Keratinocyte (primary cell): ENCODE data around the gene CCDC24. TPM values are rescaled to one million over a fixed set of nuclear protein-coding genes. Genes with fewer than 3 reads are reported as not detected.

Source experiments
- DNase-seq: peaks from one replicate; pipeline ENCODE4 v3.0.0-alpha.2; 2011; ENCODE audit warnings: low read depth, missing footprints, low spot score
- FAIRE-seq: peaks from 2 replicates; lab custom pipeline; 2011; peaks lifted over from hg19 to GRCh38; lab: Jason Lieb, UNC
- H2AFZ ChIP-seq: 2 replicates; pipeline ENCODE4 v1.6.0; 2012; ENCODE audit warnings: low read length, control low read depth, inconsistent platforms; ENCODE audit not compliant: control insufficient read depth
- H3K27ac ChIP-seq: 2 replicates; pipeline ENCODE4 v1.5.1; 2011; ENCODE audit warnings: low read length; ENCODE audit not compliant: control insufficient read depth, insufficient read depth
- H3K27me3 ChIP-seq: 3 replicates; pipeline ENCODE4 v1.6.0; 2011; ENCODE audit warnings: low read length; ENCODE audit not compliant: control insufficient read depth, insufficient read depth; ENCODE audit errors: extremely low read depth
- H3K36me3 ChIP-seq, 2 experiments: 2 replicates in 1 of 2; 3 replicates in 1 of 2; pipeline ENCODE4 v1.5.1; 2011; ENCODE audit warnings: low read length in 2 of 2, mild to moderate bottlenecking in 1 of 2; ENCODE audit not compliant: control insufficient read depth in 2 of 2, insufficient read depth in 2 of 2; ENCODE audit errors: extremely low read depth in 1 of 2
- H3K4me1 ChIP-seq: 3 replicates; pipeline ENCODE4 v1.5.1; 2011; ENCODE audit warnings: low read length; ENCODE audit not compliant: control insufficient read depth, insufficient read depth; ENCODE audit errors: extremely low read depth
- H3K4me2 ChIP-seq: 3 replicates; pipeline ENCODE4 v1.6.0; 2011; ENCODE audit warnings: low read depth, low read length; ENCODE audit not compliant: control insufficient read depth, insufficient read depth; ENCODE audit errors: extremely low read depth
- H3K4me3 ChIP-seq, 3 experiments: fragments of 200-600 bp in 1 of 3; sonication (generic) in 1 of 3; 2 replicates in 2 of 3; 3 replicates in 1 of 3; pipeline ENCODE4 v1.5.1; 2011 to 2016; ENCODE audit warnings: low read length in 3 of 3, mild to moderate bottlenecking in 3 of 3, control low read depth in 2 of 3, inconsistent platforms in 1 of 3, low read depth in 1 of 3, mixed read lengths in 1 of 3, mixed run types in 1 of 3, moderate library complexity in 1 of 3; ENCODE audit not compliant: control insufficient read depth in 2 of 3, insufficient read depth in 2 of 3; ENCODE audit errors: extremely low read depth in 1 of 3
- H3K79me2 ChIP-seq: 2 replicates; pipeline ENCODE4 v1.6.0; 2012; ENCODE audit warnings: low read length; ENCODE audit not compliant: control insufficient read depth, insufficient read depth
- H3K9ac ChIP-seq: 3 replicates; pipeline ENCODE4 v1.6.0; 2011; ENCODE audit warnings: low read length; ENCODE audit not compliant: control insufficient read depth, insufficient read depth; ENCODE audit errors: extremely low read depth
- H3K9me1 ChIP-seq: 3 replicates; pipeline ENCODE4 v1.6.0; 2011; ENCODE audit warnings: low read length; ENCODE audit not compliant: control insufficient read depth, insufficient read depth; ENCODE audit errors: extremely low read depth
- H3K9me3 ChIP-seq: 2 replicates; pipeline ENCODE4 v1.5.1; 2012; ENCODE audit warnings: low read depth, low read length; ENCODE audit not compliant: control insufficient read depth
- H4K20me1 ChIP-seq: 3 replicates; pipeline ENCODE4 v1.6.0; 2011; ENCODE audit warnings: low read length; ENCODE audit not compliant: control insufficient read depth, insufficient read depth; ENCODE audit errors: extremely low read depth
- EZH2 ChIP-seq: IDR thresholded peaks from one replicate; pipeline ENCODE4 v1.6.1; 2012; ENCODE audit warnings: inconsistent platforms, mild to moderate bottlenecking, low read length, moderate library complexity
- dilution Hi-C: fragments of 300-500 bp; cut with MboI; formaldehyde crosslinking; loops from one replicate; pipeline ENCODE4 v1.7.0; 2020; ENCODE audit warnings: low sequenced_read_pairs; ENCODE audit not compliant: extremely low pct_ligation_motif_present
- polyA plus RNA-seq, 5 experiments: library from polyadenylated mRNA; depleted of rRNA in 3 of 5; stranded (reverse) in 3 of 5; stranded (forward) in 1 of 5; unstranded in 1 of 5; fragments of >200 nt; gene quantifications; 1 replicate in 1 of 5; 2 replicates in 3 of 5; 3 replicates in 1 of 5; pipeline versions ENCODE4 v1.2.1 to v1.2.3, GENCODE V29; 2011 to 2012; ENCODE audit warnings: missing spikeins in 2 of 5, low read depth in 1 of 5, low replicate concordance in 1 of 5
- TF ChIP-seq, protein P1 (sequence below), 3 experiments: IDR thresholded peaks in 1 of 3; conservative IDR thresholded peaks in 1 of 3; optimal IDR thresholded peaks in 1 of 3; 2 replicates in 2 of 3; 3 replicates in 1 of 3; pipeline versions ENCODE3 to v1.5.1; 2011; ENCODE audit warnings: low read length in 3 of 3, mild to moderate bottlenecking in 3 of 3, moderate library complexity in 2 of 3, control low read depth in 1 of 3, inconsistent platforms in 1 of 3; ENCODE audit not compliant: insufficient read depth in 2 of 3; ENCODE audit errors: extremely low read depth in 1 of 3

The CCDC24 gene
- polyA plus RNA-seq, 1 donor (not counting 4 experiments of a cell fraction or from before 2014, with no cell fraction given): 5.2 TPM

DNA sequence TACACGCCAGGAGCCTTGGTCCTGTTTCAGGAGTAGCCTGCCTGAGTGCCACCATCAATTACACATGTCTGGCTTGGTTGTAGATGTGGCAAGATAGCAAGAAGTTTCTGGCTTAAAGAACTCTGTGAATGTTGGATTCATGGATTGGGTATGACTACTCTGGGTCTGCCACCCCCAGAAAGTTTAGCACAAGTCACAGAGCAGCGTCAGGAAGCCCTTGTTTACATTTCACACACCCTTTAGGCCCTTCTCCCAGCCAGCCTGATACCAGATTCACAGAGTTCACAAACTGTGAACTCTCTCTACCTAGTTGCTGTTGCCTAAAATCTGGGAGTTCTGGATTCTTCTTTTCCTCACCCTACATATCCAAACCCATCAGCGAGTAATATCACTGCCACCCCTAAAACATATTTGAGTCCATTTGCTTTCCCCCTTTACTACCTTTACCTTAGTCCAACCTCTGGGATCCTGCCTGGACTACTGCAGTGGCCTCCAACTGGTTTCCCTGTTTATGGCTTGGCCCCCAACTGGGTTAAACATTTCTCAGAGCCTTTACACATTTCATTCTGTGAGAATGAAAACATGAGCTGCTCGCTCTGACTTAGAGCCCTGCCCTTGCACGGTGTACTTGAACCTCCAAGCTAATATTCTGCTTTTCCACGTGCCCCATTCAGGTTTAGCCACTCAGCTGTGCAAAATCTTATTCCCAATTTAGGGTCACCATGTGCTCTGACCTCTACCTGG lies 4.1 kb upstream of the CCDC24 start:
- dilution Hi-C loops: no loop called here
- H3K9ac ChIP-seq: no peak overlapping the region
- H3K9me3 ChIP-seq: no peaks in the 10 kb centered on the region
- DNase-seq (no peak), FAIRE-seq (peak; percentile 5)
- no peak overlapping the region for H2AFZ ChIP-seq
- H3K36me3 ChIP-seq: peaks cover 20 to 40% of the 10 kb centered on the region in 2 experiments
- no peak overlapping the region for H3K4me2 ChIP-seq
- no peaks in the 10 kb centered on the region for H3K9me1 ChIP-seq
- peaks cover 22% of the 10 kb centered on the region for H3K79me2 ChIP-seq
- no peaks in the 10 kb centered on the region for H3K27me3 ChIP-seq
- no peaks in the 10 kb centered on the region for H4K20me1 ChIP-seq
- peaks cover 26% of the 10 kb centered on the region for H3K4me1 ChIP-seq
- TF ChIP-seq, protein P1, sequence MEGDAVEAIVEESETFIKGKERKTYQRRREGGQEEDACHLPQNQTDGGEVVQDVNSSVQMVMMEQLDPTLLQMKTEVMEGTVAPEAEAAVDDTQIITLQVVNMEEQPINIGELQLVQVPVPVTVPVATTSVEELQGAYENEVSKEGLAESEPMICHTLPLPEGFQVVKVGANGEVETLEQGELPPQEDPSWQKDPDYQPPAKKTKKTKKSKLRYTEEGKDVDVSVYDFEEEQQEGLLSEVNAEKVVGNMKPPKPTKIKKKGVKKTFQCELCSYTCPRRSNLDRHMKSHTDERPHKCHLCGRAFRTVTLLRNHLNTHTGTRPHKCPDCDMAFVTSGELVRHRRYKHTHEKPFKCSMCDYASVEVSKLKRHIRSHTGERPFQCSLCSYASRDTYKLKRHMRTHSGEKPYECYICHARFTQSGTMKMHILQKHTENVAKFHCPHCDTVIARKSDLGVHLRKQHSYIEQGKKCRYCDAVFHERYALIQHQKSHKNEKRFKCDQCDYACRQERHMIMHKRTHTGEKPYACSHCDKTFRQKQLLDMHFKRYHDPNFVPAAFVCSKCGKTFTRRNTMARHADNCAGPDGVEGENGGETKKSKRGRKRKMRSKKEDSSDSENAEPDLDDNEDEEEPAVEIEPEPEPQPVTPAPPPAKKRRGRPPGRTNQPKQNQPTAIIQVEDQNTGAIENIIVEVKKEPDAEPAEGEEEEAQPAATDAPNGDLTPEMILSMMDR (optimal IDR thresholded peaks at IDR 0.05 in 1 of 3, IDR thresholded peaks at IDR 0.05 in 1 of 3, conservative IDR thresholded peaks at IDR 0.05 in 1 of 3; ENCODE audit: extremely low read depth in 1 of 3, insufficient read depth in 2 of 3, low read length in 3 of 3): no peak
- no peak for TF ChIP-seq EZH2
- no peak overlapping the region for H3K4me3 ChIP-seq
- no peak overlapping the region for H3K27ac ChIP-seq

DNA sequence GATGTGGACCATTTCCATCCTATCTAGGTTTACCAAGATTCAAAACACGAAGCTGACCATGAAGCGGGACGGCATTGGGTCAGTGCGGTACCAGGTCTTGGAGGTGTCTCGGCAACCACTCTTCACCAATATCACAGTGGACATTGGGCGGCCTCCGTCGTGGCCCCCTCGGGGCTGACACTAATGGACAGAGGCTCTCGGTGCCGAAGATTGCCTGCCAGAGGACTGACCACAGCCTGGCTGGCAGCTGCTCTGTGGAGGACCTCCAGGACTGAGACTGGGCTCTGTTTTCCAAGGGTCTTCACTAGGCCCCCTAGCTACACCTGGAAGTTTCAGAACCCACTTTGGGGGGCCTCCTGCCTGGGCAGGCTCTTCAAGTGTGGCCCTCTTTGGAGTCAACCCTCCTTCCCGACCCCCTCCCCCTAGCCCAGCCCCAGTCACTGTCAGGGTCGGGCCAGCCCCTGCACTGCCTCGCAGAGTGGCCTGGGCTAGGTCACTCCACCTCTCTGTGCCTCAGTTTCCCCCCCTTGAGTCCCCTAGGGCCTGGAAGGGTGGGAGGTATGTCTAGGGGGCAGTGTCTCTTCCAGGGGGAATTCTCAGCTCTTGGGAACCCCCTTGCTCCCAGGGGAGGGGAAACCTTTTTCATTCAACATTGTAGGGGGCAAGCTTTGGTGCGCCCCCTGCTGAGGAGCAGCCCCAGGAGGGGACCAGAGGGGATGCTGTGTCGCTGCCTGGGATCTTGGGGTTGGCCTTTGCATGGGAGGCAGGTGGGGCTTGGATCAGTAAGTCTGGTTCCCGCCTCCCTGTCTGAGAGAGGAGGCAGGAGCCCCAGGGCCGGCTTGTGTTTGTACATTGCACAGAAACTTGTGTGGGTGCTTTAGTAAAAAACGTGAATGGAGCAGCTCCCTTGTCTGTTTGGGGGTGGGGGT lies 864 bp upstream of the CCDC24 start:
- DNase-seq (no peak), FAIRE-seq (no peak)
- dilution Hi-C loops: no loop called here
- H3K9me1 ChIP-seq: no peaks in the 10 kb centered on the region
- no peaks in the 10 kb centered on the region for H3K27me3 ChIP-seq
- H3K36me3 ChIP-seq: peaks cover 7 to 19% of the 10 kb centered on the region in 2 experiments
- TF ChIP-seq, protein P1 (optimal IDR thresholded peaks at IDR 0.05 in 1 of 3, IDR thresholded peaks at IDR 0.05 in 1 of 3, conservative IDR thresholded peaks at IDR 0.05 in 1 of 3; ENCODE audit: extremely low read depth in 1 of 3, insufficient read depth in 2 of 3, low read length in 3 of 3): peak in 1 of 3 experiments; percentile 32
- TF ChIP-seq EZH2: no peak
- no peaks in the 10 kb centered on the region for H3K79me2 ChIP-seq
- H4K20me1 ChIP-seq: no peaks in the 10 kb centered on the region
- H3K4me2 ChIP-seq: peak overlapping the region; percentile 85
- no peak overlapping the region for H2AFZ ChIP-seq
- H3K9ac ChIP-seq: peak overlapping the region; percentile 83
- peak overlapping the region; percentile 58 to 68 (median 61) for H3K4me3 ChIP-seq
- H3K27ac ChIP-seq: peak overlapping the region; percentile 90
- no peaks in the 10 kb centered on the region for H3K9me3 ChIP-seq
- H3K4me1 ChIP-seq: peaks cover 36% of the 10 kb centered on the region
